GM18861 (cell line): ENCODE measurements around the gene BMPR1A.

Experiments
- ATAC-seq: cut with Tn5 transposase; IDR thresholded peaks from one replicate; pipeline ENCODE4 v1.9.1; 2021; ENCODE audit not compliant: unreplicated experiment

BMPR1A gene

DNA sequence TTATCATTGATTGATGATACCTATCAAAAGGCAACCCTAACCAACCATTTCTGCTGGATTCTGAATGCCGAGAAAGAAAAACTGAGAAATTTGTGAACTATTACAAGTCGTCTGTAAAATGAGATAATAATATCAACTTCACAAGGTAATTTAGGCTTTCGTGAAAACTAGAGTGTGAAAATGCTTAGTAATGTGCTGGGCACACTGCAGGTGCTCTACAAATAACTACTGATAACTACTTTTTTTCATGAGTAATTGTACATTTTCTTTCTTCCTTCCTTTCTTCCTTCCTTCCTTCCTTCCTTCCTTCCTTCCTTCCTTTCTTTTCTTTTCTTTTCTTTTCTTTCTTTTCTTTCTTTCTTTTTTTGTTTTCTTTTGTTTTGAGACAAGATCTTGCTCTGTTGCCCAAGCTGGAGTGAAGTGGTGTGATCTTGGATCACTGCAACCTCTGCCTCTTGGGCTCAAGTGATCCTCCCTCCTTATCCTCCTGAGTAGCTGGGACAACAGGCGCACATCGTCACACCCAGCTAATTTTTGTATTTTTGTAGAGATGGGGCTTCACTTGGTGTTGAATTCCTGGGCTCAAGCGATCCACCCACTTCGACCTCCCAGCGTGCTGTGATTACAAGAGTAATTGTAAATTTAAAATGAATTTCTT, 42.9 kb downstream of the BMPR1A start:
- ATAC-seq: no peak

DNA sequence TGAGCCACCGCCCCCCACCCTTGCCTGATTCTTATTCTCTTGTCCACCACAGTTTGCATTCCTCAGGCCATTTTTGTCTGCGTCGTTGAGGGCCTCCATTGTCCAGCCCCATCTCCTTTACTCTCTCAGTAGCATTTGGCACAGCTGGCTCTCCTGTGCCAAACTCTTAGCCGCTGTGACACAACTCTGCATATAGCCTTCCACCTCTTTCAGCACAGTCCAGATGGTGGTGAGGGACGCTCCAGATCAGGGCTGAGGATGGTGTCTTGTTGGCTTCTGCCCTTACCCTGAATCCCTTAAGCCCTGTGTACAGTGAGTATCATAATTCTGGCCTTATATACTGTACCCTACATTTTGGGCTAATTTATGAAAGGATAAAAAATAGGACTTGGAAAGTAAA, 45.6 kb downstream of the BMPR1A start:
- no peak for ATAC-seq

GRCh38 chr10:86802473-86803108, 46.2 kb downstream of the BMPR1A start:
- ATAC-seq: no peak

- ATAC-seq: no peak
Observed at GRCh38 chr10:86803156-86803555, 46.7 kb downstream of the BMPR1A start.

GRCh38 chr10:86804805-86805204, 48.4 kb downstream of the BMPR1A start:
- ATAC-seq: no peak

- no peak for ATAC-seq
Observed at GRCh38 chr10:86813101-86813500, 56.7 kb downstream of the BMPR1A start.

DNA sequence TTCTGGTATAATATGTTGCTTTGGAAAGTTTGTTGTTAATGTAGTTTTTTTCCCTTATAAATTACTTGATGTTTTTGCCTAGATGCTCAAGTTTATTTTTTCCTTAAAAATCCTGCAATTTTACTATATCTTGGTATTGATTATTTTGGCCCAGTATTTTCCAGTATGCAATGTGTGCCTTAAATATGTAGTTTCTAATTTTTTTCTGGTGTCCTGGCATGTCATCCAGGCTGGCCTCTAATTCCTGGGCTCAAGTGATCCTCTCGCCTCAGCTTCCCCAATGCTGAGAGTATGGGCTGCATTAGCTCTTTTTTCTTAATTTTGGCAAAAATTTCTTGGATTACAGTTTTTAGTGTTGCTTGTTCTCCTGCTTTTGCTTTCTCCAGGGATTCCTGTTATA, 57.6 kb downstream of the BMPR1A start:
- ATAC-seq: no peak

GRCh38 chr10:86815035-86815617, 58.7 kb downstream of the BMPR1A start:
- ATAC-seq: no peak

- no peak for ATAC-seq
Observed at GRCh38 chr10:86815640-86816039, 59.2 kb downstream of the BMPR1A start.

DNA sequence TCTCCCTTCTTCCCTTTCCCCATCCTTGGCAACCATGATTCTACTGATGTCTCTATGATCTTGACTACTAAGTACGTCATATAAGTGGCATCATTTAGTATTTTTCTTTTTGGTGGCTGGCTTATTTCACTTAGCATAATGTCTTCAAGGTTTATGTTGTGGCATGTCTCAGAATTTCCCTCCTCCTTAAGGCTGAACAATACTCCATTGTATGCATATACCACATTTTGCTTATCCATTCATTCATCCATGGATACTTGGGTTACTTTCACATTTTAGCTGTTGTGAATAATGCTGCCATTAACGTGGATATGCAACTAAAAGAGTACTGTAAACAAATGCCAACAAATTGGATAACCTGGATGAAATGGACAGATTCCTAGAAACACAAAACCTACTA, 60.8 kb downstream of the BMPR1A start:
- ATAC-seq: no peak

DNA sequence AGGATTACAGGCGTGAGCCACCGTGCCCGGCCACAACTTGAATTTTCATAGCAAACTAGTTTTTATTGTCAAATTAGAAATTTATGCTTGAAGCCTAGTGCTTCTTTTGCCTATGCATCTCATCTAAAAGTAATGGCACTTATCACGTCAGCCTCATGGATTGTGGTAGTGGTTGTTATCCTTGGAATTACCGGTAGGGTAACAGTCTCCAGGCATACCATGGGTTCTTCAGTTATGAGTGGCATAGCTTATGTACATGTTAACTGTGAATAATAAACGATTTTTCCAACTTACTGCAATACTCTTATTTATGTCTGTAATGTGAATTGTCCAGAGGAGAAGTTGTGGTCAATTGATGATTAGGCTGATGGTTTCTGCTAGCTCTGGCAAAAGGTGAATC, 63.1 kb downstream of the BMPR1A start:
- ATAC-seq: no peak

DNA sequence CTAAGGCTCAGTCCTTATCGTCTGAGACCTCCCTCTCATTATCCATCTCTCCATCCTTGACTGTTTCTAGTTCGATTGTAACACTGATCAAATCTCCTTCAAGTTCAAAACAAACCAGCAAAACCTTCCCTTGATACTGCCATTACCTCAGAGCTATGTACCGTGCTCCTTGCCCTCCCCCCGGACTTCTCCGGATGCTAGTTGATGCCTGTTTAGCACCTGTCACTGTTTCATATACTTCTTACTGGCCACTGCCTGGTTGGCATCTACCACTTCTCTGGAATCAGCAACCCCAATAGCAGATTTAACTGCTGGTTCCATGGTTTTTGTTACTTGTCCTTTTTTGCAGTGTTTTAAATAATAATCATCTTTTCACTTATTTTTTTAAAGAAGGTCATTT, 64.1 kb downstream of the BMPR1A start:
- no peak for ATAC-seq

- no peak for ATAC-seq
Observed at GRCh38 chr10:86821388-86821999, 65.1 kb downstream of the BMPR1A start.

DNA sequence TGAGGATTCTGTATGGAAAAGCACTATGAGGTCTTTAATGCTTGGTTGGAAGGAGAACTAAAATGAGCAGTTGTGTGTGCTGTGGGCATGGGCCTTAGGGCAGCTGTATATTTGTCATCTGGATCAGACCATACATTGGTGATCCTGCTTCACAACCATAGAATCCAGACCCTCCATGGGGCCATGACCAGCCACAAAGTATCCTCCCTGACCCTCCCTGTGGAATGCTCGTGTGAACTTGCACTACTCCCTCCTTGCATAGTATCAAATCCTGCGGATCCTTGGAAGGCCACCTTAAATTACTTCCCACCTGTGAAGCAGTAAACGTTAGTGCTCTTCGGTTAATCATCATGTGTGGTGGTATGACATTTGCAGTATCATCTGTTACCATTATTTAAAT, 67.1 kb downstream of the BMPR1A start:
- no peak for ATAC-seq

GRCh38 chr10:86824151-86824550, 67.7 kb downstream of the BMPR1A start:
- no peak for ATAC-seq

- ATAC-seq: no peak
Observed at GRCh38 chr10:86825366-86825765, 68.9 kb downstream of the BMPR1A start.

GRCh38 chr10:86827639-86828038, 71.2 kb downstream of the BMPR1A start:
- no peak for ATAC-seq

DNA sequence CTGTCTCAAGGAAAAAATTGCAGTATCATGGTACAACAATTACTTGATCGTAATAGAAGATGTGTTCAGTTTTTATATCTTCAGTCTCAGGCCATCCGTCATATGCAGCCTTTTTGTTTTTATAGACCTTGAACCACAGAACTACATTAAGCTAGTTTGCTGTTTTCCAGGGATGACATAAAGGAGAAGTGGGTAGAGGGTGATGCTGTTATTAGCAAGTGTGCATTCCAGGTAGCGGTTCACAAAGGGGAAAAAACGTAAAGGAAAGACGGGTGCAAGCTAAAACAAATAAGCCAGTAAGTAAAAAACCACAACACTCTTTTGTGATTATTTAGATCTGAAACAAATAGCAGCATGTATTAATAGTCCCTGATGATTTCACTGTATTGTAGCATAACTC, 71.7 kb downstream of the BMPR1A start:
- ATAC-seq: no peak

DNA sequence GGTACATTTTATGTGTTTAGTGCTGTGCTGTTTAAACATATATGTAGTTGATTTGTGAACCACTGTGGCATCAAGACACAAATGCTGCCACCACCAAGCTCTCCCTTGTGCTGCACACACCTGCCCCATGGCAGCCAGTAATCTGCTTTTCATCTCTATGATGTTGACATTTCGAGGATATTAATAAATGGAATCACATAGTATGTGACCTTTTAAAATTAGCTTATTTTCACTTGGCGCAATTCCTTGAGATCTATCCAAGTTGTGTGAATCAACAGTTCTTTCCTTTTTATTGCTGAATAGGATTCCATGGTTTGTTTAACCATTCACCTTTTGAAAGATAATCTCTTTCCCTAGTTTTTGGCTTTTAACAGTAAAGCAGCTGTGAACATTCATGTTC, 73.1 kb downstream of the BMPR1A start:
- no peak for ATAC-seq

DNA sequence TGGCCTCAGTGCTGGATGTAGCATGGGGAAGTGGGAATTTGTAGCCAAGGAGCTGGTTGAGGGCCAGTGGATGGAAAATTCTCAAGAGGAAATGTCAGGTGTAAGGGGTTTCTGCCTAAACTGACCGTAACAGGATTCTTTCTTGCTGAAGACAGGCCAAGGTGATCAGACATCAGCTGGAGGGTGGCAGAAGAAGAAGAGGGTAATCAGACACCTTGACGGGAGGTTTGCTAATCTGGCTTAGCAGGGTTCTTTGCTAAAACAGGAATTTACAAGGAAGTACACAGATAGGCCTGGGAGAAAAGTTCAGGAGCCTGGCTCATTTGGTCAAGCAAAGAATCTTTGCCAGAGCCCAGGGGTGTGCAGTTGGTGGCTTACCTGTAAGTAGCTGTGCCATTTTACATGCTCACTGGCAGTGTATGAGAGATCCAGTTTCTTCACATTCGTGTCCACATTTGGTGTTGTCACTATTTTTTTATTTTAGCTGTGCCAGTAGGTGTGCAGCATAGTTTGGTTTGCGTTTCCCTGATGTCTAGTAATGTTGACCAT, 73.7 kb downstream of the BMPR1A start:
- ATAC-seq: no peak

DNA sequence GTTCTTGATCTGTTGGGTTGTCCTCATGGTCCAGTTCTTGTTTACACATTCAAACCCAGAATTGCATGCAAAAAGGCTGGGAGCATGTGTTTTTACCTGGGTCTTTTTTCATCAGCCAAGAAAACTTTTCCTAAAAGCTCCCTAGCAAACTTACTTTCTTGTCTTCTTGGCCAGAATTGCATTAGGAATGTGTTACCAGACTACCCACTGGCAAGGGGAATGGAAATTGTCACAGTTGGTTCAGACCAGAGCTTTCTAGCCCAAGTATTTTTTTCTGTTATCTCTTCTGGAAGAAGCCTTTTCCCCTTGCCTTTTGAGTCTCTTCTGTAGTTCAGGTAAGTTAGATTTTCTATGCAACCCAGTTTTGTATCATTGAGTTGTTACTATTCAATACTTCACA, 77.5 kb downstream of the BMPR1A start:
- no peak for ATAC-seq

DNA sequence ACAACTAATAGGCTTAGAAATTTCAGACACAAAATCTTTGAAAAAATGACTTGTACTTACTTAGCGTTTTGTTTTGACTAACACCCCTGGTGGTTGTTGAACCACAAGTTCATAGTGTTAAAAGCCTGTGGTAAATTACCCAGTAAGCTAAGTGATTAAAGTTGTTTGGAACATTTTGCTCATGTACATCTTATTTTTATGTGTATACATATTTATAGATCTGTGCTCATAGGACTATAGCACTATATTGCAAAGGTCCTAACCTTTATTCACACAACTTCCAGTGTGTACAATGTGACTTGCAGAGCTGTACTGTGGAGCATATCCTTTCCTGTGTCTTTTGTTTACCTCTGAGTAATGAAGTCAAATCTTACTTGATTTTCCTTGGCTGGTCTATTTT, 79.6 kb downstream of the BMPR1A start:
- no peak for ATAC-seq
